HG03439 (cell line): ENCODE measurements around the gene PRCD.

Experiments
- ATAC-seq: cut with Tn5 transposase; IDR thresholded peaks from one replicate; pipeline ENCODE4 v1.9.1; 2021; ENCODE audit warnings: mild to moderate bottlenecking, moderate library complexity; ENCODE audit not compliant: unreplicated experiment

Gene PRCD

GRCh38 chr17:76539631-76540271 is at the start of gene PRCD:
TSS of gene PRCD (plus strand) at chr17:76540044. CDS start at chr17:76540142, 98 bp downstream.
- ATAC-seq: no peak

GRCh38 chr17:76490112-76490710 is 49.6 kb upstream of the PRCD start:
- ATAC-seq: no peak

GRCh38 chr17:76491271-76492122 is 48.3 kb upstream of the PRCD start:
- ATAC-seq: no peak

GRCh38 chr17:76492123-76492988 is 47.5 kb upstream of the PRCD start:
- peak; percentile 41 for ATAC-seq

GRCh38 chr17:76492989-76493501 is 46.8 kb upstream of the PRCD start:
- peak; percentile 36 for ATAC-seq

GRCh38 chr17:76493505-76494167 is 46.2 kb upstream of the PRCD start:
- no peak for ATAC-seq

GRCh38 chr17:76495663-76496400 is 44.0 kb upstream of the PRCD start:
- ATAC-seq: no peak

- no peak for ATAC-seq
These were observed 43.4 kb upstream of the PRCD start for GRCh38 chr17:76496464-76496863.

- ATAC-seq: no peak
These were observed 42.2 kb upstream of the PRCD start for GRCh38 chr17:76497699-76497978.

GRCh38 chr17:76497979-76498875 is 41.6 kb upstream of the PRCD start:
- ATAC-seq: no peak

GRCh38 chr17:76498876-76499251 is 41.0 kb upstream of the PRCD start:
- no peak for ATAC-seq

GRCh38 chr17:76499267-76499667 is 40.6 kb upstream of the PRCD start:
- no peak for ATAC-seq

GRCh38 chr17:76500074-76500746 is 39.6 kb upstream of the PRCD start:
- no peak for ATAC-seq

GRCh38 chr17:76500747-76501017 is 39.2 kb upstream of the PRCD start:
- ATAC-seq: peak; percentile 4

GRCh38 chr17:76501018-76501826 is 38.6 kb upstream of the PRCD start, which contains the start of gene RHBDF2:
TSS of gene RHBDF2 (minus strand) at chr17:76501423. CDS start at chr17:76481524, 19,899 bp downstream.
- ATAC-seq: peak; percentile 73

GRCh38 chr17:76501827-76502307 is 38.0 kb upstream of the PRCD start:
- ATAC-seq: no peak
